ENCODE results near the gene SUN3. TPM values are rescaled to one million over a fixed set of nuclear protein-coding genes. Genes with fewer than 3 reads are reported as not detected.

SUN3 gene
- total RNA-seq, 1 experiment from 2014 or later = not detected

GRCh38 chr7:48009954-48010353, 19.0 kb downstream of the SUN3 start:
- H3K79me1 ChIP-seq (ENCODE audit: insufficient read depth, low read depth, low read length, poor library complexity, severe bottlenecking) = no peaks in the 10 kb centered on the region
- H3K27me3 ChIP-seq (ENCODE audit: insufficient read depth, low read length) = no peaks in the 10 kb centered on the region
- no peak overlapping the region for H4K91ac ChIP-seq (ENCODE audit: insufficient read length, low read depth, low read length)
- H4K5ac ChIP-seq (ENCODE audit: insufficient read length, low read depth, low read length) = no peak overlapping the region
- H3K14ac ChIP-seq (ENCODE audit: insufficient read depth, low read length) = no peak overlapping the region
- WGBS (ENCODE audit: extremely low coverage, insufficient read length, low lambda C conversion rate) = no CpG with 5 or more reads among the region's 4 CpGs
- H3K27me3 Mint-ChIP-seq (ENCODE audit: low read depth) = peaks cover 2% of the 10 kb centered on the region
- H3K23ac ChIP-seq (ENCODE audit: insufficient read length, low read depth, low read length) = no peak overlapping the region
- H2AK5ac ChIP-seq (ENCODE audit: insufficient read length, low read length) = no peak overlapping the region
- H3K36me3 Mint-ChIP-seq (ENCODE audit: insufficient read depth in 1 of 3, low read depth in 3 of 3) = no peaks in the 10 kb centered on the region
- H2BK12ac ChIP-seq (ENCODE audit: insufficient read length, low read depth, low read length) = no peak overlapping the region
- 0 out of 5 replicates have a peak, but pooled peaks cover 0 to 2% of the 10 kb centered on the region in 2 experiments for H3K9me3 Mint-ChIP-seq
- no peak overlapping the region for H3K4ac ChIP-seq (ENCODE audit: low read depth, low read length)
- DNase-seq = no peak
- no peaks in the 10 kb centered on the region for H4K20me1 ChIP-seq (ENCODE audit: control insufficient read depth, insufficient read depth, insufficient read length)
- H3K18ac ChIP-seq (ENCODE audit: insufficient read length, low read depth, low read length) = no peak overlapping the region
- H3K27ac Mint-ChIP-seq = no peak overlapping the region
- H2BK15ac ChIP-seq (ENCODE audit: low read depth, low read length) = no peak overlapping the region
- H3K4me1 ChIP-seq (ENCODE audit: insufficient read depth, low read length) = no peaks in the 10 kb centered on the region
- H2AFZ ChIP-seq (ENCODE audit: low read length) = no peak overlapping the region
- H2BK120ac ChIP-seq (ENCODE audit: low read depth, low read length, poor library complexity, severe bottlenecking) = no peak overlapping the region
- H2BK5ac ChIP-seq (ENCODE audit: insufficient read length, low read length) = no peak overlapping the region
- no peaks in the 10 kb centered on the region for H3K23me2 ChIP-seq (ENCODE audit: insufficient read length, low read depth, low read length, poor library complexity, severe bottlenecking)
- H3K9ac ChIP-seq (ENCODE audit: extremely low read depth, insufficient read length, low read length) = no peak overlapping the region
- H3K27ac ChIP-seq (ENCODE audit: insufficient read length, low read depth, low read length) = no peak overlapping the region
- H3K9me3 ChIP-seq (ENCODE audit: control insufficient read depth, low read depth, low read length) = no peaks in the 10 kb centered on the region
- no peak overlapping the region for H4K8ac ChIP-seq (replicated peaks; ENCODE audit: insufficient read length, low read depth, low read length)
- no peak overlapping the region for H3K4me2 ChIP-seq (ENCODE audit: insufficient read depth, insufficient read length, low read length)
- H2BK20ac ChIP-seq (ENCODE audit: low read depth, low read length, poor library complexity, severe bottlenecking) = no peak overlapping the region
- H3K56ac ChIP-seq (ENCODE audit: insufficient read length, low read depth, low read length) = no peak overlapping the region
- no peak overlapping the region for H3K4me3 Mint-ChIP-seq
- no peak for TF ChIP-seq CTCF (conservative IDR thresholded peaks at IDR 0.05)
- H3K4me1 Mint-ChIP-seq = peaks cover 3 to 7% of the 10 kb centered on the region in 2 experiments
- no peak overlapping the region for H3T11ph ChIP-seq (ENCODE audit: low read length)
- H3K79me2 ChIP-seq (ENCODE audit: insufficient read depth, low read length) = no peaks in the 10 kb centered on the region
